GM10847 (cell line): ENCODE measurements around the gene IFT25.
A peak's percentile ranks its signal among the peaks of the same experiment; 100 is the strongest.

Experiments used
- POLR2A ChIP-seq: IDR thresholded peaks from 2 replicates; pipeline ENCODE4 v1.6.1; 2011; ENCODE audit not compliant: insufficient read length; ENCODE audit errors: extremely low read depth

IFT25 gene

GRCh38 chr1:53945433-53946251 lies at the start of gene IFT25:
Gene IFT25 (minus strand): TSS chr1:53945699. CDS start chr1:53940082, 5,617 bp downstream.
- peak; percentile 92 for TF ChIP-seq POLR2A

GRCh38 chr1:53992085-53992874 lies 46.8 kb upstream of the IFT25 start:
- no peak for TF ChIP-seq POLR2A

DNA sequence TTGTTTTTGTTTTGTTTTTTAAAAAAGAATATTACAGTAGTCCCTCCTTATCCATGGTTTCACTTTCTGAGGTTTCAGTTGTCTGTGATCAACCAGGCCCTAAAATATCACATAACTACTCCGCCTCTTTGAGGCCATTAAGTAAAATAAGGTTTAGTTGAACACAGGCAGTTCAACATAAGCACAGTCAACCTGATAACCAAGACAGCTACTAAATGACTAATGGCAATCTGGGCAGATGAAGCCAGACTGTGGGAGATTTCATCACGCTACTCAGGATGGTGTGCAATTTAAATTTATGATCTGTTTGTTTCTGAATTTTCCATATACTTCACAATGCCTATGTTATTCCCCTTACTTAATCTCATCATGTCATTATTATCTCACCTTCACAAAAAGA lies 42.4 kb upstream of the IFT25 start:
- no peak for TF ChIP-seq POLR2A

- no peak for TF ChIP-seq POLR2A
These were observed 41.0 kb upstream of the IFT25 start for GRCh38 chr1:53986458-53986857.

DNA sequence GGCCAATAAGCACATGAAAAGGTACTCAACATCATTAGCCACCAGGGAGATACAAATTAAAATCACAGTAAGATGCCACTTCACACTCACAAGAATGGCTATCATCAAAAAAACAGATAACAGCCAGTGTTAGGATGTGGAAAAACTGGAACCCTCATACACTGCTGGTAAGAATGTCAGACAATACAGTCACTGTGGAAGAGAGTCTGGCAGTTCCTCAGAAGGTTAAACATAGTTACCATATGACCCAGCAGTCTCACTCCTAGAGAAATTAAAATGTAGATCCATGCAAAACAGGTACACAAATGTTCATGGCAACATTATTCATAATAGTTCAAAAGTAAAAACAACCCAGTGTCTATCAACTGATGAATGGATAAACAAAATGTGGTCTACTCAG lies 39.2 kb upstream of the IFT25 start:
- TF ChIP-seq POLR2A: no peak

GRCh38 chr1:53982763-53983104 lies 37.2 kb upstream of the IFT25 start:
- TF ChIP-seq POLR2A: no peak

DNA sequence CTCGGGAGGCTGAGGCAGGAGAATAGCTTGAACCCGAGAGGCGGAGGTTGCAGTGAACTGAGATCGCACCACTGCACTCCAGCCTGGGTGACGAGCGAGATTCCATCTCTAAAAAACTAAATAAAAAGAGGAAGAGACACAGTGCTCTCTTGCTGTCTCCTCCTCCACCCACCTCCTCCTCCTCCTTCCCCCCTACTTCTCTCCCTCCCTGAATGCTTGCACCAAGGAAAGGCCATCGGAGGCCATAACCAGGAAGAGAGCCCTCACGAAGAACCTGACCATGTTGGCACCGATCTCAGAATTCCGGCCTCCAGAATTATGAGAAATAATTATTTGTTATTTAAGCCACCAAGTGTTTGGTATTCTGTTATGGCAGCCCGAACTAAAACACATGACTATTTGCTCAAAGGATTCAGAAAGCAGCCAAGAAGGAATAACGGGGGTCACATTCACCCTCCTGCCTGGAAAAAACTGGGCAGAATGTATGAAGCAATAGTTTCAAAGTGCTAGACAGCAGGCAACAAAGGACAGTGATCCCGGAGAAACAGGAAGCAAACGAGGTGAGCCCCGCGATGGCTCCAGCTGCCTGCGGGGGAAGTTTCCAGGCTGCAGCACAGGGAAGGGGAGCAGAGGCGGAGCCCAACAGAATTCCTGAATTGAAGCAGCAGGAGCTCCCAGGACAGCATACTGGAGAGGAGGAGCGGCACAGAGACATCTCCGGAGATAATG lies 36.7 kb upstream of the IFT25 start:
- no peak for TF ChIP-seq POLR2A

GRCh38 chr1:53981220-53981619 lies 35.7 kb upstream of the IFT25 start:
- TF ChIP-seq POLR2A: no peak

DNA sequence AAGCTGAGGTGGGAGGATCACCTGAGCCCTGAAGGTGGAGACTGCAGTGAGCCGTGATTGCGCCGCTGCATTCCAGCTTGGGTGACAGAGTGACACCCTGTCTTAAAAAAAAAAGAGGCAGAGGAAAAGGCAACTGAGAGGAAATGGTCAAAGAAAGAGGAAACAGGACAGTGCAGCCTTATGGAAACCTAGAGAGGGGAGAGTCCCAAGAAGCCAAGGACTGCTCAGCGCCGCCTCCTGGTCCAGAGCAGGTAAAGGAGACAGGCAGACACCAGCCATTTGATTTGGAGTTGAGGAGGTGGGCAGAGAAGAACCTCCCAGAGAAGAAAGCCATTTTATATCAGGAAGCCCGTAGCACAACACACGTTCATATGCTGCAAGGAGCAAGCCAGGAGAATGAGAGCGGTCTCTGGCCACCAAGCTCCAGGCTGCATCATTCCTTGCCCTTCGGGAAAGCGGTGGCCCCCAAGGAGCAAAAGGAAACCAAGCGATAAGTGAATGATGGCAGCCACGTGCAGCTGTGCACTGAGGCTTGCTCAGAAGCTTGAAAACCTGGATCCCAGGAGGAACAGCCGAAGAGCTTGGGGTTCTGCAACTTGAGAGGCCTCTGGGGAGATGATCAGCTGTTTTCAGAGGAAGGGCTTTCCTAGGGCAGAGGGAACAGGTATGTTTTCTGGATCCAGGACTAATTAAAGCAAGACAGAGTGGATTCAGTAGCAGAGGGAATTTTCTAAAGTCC lies 34.4 kb upstream of the IFT25 start:
- no peak for TF ChIP-seq POLR2A

GRCh38 chr1:53975861-53976260 lies 30.4 kb upstream of the IFT25 start:
- no peak for TF ChIP-seq POLR2A

GRCh38 chr1:53971718-53972117 lies 26.2 kb upstream of the IFT25 start:
- no peak for TF ChIP-seq POLR2A

- TF ChIP-seq POLR2A: no peak
These were observed 22.6 kb upstream of the IFT25 start for GRCh38 chr1:53968125-53968513.

GRCh38 chr1:53967409-53968124 lies 22.1 kb upstream of the IFT25 start:
- no peak for TF ChIP-seq POLR2A

DNA sequence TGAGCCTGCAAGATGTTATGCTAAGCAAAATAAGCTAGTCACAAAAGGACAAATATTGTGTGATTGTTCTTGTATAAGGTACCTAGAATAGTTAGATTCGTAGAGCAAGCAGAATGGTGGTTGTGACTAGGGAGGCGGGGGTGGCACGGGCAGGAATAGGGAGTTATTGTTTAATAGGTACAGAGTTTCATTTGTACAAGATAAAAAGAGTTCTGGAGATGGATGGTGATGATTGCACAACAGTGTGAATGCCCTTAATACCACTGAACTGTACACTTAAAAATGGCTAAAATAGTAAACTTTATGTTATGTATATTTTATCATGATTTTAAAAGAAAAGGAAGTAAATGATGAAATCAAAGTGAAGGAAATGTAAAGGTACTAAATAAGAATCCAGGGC lies 21.3 kb upstream of the IFT25 start:
- TF ChIP-seq POLR2A: no peak

DNA sequence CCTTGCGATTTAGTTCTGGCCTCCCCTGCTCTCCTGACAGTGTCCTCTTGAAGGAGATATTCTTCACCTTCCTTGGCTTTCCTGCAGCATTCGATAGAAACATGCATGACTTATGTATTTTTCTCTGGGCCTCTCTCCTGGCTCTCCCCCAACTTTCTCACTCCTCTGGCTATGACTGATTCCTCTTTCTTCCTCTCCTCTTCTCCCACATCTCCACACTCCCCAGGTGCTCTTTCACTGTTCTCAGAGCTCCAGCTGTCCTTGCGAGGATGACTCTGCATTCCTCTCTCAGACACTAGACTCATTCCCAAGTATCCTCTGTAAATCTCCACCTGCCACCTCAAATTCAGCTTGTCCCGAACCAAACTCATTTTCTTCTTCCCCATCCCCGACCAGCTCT lies 18.6 kb upstream of the IFT25 start:
- TF ChIP-seq POLR2A: no peak

GRCh38 chr1:53963460-53963859 lies 18.0 kb upstream of the IFT25 start:
- no peak for TF ChIP-seq POLR2A
